HG03064 (cell line): ENCODE data around the gene GNB1L.

ENCODE experiments used
- ATAC-seq: cut with Tn5 transposase; IDR thresholded peaks from one replicate; pipeline ENCODE4 v1.9.1; 2021; ENCODE audit warnings: low read depth; ENCODE audit not compliant: unreplicated experiment

Gene GNB1L

DNA sequence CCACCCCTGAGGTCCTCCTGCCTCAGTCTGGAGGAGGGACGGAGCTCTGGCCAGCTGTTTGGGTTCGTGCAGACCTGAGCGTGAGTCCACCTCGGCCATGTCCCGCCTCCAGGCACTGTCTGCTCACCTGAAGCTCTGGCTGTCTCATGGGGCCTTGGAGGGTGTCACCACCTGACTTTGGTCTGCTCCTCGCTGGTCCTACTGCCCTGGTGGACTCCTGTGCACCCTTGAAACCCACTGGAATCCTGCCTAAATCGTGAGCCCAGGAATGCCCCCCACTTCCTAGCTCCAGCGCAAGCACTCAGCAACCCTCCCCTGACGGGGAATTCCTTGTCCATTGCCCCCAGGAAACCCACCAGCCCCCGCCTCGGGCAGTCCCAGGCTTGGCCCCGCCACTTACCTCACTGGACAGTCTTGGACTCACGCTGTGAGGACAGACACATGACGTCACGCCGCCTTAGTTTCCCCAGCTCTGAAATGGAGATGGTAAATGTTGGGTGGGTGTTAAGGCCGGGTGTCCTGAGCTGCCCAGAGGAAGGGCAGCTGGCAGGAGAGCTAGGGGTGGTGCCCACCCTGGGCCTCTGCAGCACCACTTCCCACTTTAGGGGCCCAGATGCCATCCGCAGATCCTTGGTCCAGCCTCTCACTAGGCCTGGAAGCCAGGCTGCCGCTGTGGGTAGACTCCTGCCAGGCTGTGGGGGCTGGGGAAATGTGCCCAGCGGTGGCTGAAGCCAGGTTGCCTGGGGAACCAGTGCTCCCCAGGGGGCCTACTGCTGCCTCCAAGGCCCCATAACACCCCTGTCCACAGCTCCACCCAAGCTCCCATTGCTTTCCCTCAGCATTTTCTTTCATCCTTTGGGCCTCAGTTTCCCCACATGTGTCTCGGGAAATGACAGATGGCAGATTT is 112.3 kb downstream of the GNB1L start:
- no peak for ATAC-seq

DNA sequence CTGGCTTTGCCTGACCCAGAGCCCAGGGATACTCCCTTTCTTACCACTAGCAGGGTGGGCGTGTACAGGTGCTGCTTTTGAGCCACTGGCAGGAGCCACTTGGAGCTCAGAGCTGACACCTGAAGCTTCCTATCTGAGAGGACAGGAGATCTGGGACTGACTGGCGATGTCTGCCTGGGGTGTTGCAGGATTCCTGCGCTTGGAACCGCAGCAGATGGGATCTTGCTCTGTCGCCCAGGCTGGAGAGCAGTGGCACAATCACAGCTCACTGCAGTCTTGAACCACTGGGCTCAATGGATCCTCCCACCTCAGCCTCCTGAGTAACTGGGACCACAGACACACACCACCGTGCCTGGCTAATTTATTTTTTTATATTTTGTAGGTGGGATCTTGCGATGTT is 113.6 kb downstream of the GNB1L start:
- ATAC-seq = no peak

DNA sequence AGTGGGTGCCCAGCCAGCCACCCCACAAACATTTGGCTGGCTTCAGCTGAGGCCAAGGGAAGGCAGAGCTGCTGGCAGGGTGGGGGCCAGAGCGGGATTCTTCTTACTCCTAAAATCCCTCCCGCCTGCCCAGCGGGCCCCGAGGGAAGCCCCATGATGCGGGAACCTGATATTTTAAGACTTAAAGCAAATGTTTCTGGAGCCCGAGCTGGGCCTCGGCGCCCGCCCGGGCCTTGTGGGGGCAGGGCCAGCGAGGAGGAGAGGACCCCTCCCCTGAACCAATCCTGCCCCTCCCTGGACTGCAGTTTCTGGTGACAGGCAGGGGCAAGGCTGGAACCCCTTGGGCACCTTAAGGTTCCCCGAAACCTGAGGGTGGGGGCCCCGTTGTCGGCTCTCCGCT is 114.1 kb downstream of the GNB1L start:
- ATAC-seq = no peak

DNA sequence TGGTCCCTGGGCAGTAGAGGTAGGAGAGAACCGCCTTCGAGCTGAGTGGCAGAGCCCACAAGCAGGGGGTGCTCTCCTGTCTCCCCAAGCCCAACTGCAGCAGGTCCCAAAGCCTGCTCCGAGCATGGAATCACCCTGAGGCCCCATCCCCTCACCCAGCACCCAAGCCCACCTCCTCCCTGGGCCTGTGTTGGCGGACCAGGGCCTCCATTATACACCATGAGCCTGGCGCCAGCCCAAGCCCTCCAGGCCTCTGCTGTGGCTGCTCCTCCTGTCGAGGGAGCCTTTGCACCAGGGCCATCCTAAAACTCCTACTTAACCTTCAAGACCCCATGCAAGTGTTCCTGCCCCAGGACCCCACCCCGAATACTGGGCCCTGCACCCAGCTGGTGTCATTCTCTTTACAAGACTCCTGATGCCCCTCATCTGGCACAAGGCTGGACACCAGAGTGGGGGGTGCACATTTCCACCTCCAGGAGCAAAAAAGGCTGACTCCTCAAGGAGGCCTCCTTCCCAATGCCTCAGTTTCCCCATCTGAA is 114.7 kb downstream of the GNB1L start:
- ATAC-seq = no peak

DNA sequence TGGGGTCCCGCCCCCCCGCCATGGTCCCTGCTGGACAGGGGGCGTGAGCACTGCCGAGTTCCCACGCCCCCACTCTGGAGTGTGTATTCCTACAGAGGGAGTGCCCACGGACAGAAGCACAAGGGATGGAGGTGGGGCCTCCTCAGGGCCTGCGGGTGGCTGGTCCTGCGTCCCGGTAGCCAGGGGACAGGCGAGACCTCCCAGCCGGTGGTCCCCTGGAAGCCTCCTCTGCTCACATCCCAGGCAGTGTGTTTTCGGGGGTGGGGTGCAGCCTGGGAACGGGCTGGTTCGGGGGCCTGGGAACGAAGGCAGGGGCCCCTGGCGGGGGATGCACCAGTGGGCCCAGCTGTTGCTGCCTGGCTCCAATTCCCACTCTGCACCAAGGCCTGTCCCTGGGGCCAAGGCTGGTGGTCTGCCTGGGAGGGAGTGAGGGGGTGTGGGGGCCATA is 115.2 kb downstream of the GNB1L start:
- ATAC-seq = no peak

DNA sequence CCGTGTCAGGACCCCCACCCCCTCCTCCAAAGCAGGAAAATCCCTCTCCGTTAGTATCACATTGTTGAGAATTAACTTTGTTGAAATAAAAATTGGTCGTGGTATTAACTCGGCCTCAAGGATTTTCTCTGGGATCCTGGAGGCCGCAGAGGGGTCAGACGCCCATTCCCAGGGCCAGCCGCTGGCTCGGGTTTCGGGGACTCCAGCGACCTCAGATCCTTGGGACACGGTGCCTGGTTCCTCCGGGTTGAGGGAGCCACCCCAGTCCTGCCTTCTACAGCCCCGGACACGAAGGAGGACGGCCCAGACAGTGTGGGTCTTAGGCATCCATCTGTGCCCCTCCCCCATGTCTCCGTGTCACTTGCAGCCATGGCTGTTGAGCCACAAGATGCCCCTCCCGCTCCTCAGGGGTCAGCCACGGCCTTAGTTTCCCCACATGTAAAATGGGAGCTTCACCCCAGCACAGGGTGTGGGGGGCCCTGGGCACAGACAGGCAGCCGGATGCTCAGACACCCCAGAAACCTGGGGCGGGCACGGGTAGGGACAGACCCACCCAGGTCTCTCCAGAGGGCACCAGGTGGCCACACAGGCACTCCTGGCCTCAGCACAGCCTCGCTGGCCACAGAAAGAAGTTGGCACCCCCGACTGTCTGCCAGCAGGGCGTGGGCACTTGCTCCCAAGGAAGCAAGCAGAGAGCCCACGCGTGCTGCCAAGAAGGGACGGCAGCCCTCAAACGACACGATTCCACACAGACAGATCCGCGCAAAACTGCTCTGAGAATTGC is 115.8 kb downstream of the GNB1L start:
- ATAC-seq = no peak

DNA sequence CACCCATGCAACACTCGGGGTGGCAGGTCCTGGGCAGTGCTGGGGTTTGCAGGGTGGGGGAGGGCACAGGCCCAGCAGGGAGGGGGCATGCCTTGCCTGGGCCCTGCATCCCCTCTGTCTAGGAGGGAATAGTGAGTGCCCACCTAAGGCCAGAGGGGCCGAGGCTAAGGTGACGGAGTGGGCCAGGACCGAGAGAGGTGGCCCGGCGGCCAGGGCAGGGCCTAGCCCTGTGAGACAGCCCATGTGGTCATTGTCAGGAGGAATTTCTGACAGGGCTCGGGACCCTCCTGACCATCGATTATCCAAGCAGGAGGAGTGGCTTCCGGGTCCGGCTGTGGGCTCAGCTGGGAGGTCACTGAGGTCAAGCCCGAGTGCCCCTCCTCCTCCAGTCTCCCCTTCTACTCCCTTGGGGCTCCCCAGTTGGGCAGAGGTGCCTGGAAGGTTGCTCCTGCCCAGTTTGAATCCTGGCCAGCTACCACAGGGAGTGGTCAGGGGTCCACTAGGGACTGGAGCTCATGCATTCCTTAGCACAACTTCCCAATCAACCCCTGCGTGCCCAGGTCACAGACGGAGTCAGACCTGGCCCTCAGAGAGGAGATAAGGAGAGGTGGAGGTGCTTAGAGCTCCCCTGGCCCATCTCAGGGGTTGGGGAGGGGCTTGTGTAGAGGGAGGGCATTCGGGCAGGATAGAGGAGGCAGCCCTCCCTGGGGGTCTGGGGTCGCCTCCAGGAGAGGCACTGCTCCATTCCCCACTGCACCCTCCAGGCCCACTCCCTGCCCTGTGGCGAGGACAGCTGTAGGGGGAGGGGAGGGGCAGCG is 116.6 kb downstream of the GNB1L start:
- no peak for ATAC-seq

DNA sequence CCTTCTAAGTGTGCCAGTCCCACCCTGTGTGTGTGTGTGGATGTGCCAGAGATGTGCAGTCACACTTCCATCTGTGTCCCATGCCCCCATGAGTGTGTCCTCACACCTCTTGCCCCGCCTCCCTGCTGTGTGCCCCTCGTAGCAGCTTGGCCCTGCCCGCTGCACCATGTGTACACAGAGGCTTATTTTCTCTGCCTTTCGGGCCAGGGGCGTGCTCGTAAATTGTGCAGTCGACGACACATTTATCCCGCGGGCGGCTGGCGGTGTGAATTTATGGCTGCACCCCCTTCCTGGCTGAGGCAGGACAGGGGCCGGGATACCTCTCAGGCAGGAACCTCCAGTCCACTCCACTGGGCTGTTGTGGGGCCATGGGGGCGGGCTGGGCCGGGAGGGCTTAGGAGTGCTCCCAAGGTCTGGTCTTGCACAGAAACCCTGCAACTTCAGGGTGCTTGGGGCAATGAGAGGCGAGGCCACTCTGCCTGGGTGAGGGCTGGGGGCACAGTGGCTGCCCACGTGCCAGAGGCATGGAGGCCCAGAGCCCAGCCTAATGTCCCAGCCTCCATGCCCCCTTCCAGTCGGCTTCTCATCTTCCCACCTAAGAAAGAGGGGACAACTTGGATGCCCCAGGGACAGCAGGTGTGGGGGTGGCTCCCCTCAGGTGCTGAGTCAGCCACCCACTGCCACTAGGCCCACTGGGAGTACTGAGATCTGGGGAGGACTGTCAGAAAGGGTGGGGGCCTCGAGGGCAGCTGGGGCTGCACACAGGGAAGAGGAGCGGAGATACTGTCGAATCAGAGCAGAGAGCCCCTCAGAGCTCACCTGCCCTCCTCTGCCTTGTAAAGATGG is 118.8 kb downstream of the GNB1L start:
- ATAC-seq = no peak

DNA sequence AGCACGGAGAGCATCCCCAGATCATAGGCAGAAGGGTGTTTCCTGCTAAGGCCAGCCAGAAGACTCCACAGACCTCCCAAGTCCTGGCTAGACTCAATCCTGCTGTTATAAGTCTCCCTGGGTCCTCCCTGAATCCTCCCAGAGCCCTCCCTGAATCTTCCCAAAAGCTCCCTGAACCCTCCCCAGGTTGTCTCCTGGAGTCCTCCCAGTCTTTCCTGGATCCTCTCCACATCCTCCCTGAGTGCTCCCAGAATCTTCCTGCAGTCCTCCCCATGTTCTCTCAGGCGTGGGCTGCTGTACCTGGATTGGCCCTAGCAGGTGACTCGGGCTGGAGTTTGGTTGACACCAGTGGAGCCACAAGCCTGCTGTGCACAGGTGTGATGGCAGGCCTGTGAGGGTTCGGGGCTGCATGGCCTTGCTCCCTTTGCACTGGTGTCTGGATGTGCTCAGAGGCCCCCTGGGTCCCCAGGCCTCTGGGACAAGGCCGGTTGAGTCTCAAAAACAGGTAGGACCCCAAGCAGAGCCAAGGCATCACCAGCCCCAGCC is 119.8 kb downstream of the GNB1L start:
- ATAC-seq = no peak

DNA sequence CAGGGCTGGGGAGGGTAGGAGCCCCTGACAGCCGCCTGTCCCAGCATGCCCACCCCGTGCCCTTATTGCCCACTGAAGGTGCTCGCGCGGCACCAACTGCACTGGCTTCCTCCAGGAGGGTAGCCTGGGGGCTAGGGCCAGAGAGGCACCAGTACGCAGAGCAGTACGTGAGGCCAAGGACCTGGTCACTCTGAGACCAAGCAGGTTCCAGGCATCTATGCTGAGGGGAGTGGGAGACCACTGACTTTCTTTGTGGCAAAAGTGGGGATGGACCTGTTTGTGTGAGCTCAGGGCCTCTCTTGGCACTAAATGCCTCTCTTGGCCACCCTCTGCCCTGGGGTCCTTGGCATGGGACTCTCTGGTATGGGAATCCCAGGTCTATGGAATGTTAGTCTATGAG is 120.5 kb downstream of the GNB1L start:
- no peak for ATAC-seq

DNA sequence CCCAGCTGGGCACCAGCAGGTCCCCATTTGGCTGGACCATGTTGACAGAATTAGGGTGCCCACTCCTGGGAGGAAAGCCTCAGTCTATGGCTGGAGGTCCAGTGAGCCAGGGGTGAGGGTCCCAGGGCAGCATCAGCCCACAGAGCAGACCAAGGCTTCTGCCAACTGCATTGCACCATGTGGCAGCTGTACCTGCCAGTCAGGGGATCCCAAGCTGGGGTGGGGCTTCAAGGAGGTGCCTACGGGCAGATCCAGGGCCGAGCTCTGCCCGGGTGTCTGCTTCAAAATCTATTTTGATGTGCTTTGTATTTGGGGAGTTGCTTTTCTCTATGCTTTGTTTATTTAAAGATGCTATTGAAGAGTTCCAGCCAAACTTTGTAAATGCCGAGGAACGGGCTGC is 120.9 kb downstream of the GNB1L start:
- ATAC-seq = no peak
